ENCODE results near the gene TMEM164. TPM values are rescaled to one million over a fixed set of nuclear protein-coding genes. Genes with fewer than 3 reads are reported as not detected.

TMEM164 gene
- total RNA-seq, result 15.8 and 20.2 TPM in 2 replicates

DNA sequence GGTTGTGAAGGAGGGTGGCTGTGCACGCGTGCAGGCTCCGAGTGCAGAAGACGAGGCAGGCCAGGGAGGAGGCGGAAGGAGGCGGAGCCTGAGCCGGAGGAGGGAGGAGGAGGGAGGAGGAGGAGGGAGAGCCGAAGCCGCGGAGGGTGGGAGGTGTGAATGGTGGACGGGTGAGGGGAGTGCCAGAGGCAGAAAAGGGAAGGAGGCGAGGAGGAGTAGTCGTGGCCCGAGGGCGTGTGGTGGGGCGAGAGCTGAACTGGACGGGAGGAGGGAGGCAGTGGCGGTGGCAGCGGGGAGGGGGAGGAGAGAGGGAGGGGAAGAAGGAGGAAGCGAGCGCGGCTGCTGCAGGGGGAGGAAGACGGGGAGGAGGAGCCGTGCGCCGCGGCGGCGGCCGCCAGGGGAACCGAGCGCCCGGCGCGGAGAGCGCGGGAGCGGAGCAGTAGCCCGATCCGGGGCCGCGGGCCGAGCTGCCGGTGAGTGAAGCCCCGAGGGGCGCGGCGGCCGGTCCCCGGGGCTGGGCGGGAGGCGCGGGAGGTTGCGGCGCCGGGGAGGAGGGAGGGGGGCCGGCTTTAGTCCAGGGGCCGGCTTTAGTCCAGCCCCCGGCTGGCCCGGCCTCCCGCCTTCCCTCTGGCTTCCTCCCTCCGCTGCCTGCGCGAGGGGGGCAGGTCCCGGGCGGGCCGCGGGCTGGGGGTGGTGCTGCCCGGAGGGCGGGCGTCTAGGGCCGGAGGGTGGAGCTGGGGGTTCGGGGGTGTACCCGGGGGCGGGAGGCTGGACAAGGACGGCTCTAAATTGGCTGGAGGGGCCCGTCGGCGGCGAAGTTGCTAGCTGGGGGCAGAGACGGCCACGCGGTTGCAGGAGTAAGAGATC, at the start of gene TMEM164:
TSS of gene TMEM164 (plus strand) at position 815 of the 867 bp plus-strand sequence. CDS start 661 bp downstream, outside the sequence.

All from epithelial cell of alveolus of lung (primary cell).